Neural cell (in vitro differentiated cells): ENCODE measurements around the gene KCTD19. TPM values are rescaled to one million over a fixed set of nuclear protein-coding genes. Genes with fewer than 3 reads are reported as not detected.
A peak's percentile ranks its signal among the peaks of the same experiment; 100 is the strongest.

Experiments
- H2AFZ ChIP-seq: fragments of 200-600, 300-800 bp; sonication (generic), shearing (Covaris generic); 2 replicates; pipeline ENCODE4 v1.6.0; 2014; ENCODE audit warnings: low read depth, mild to moderate bottlenecking, antibody characterized with exemption, low read length, moderate library complexity
- H3F3A ChIP-seq: fragments of 200-600 bp; shearing (Covaris generic); 2 replicates; pipeline ENCODE4 v1.6.1; 2016; ENCODE audit warnings: mild to moderate bottlenecking, moderate library complexity, mixed read lengths, antibody characterized with exemption, low read length; ENCODE audit not compliant: insufficient read depth, poor library complexity, severe bottlenecking
- H3K27ac ChIP-seq: fragments of 200-600, 300-800 bp; sonication (generic), shearing (Covaris generic); 2 replicates; pipeline ENCODE4 v1.5.1; 2014; ENCODE audit warnings: mild to moderate bottlenecking, low read length, moderate library complexity
- H3K27me3 ChIP-seq: fragments of 300-800, 200-600 bp; sonication (generic), shearing (Covaris generic); 2 replicates; pipeline ENCODE4 v1.6.0; 2014; ENCODE audit warnings: mild to moderate bottlenecking, low read depth, low read length, moderate library complexity; ENCODE audit not compliant: insufficient read depth
- H3K36me3 ChIP-seq: fragments of 300-800, 200-600 bp; sonication (generic), shearing (Covaris generic); 2 replicates; pipeline ENCODE4 v1.5.1; 2014; ENCODE audit warnings: mild to moderate bottlenecking, antibody characterized with exemption, low read length, moderate library complexity; ENCODE audit not compliant: insufficient read depth
- H3K4me2 ChIP-seq: fragments of 300-800, 200-600 bp; sonication (generic), shearing (Covaris generic); 2 replicates; pipeline ENCODE4 v1.6.0; 2014; ENCODE audit warnings: mild to moderate bottlenecking, low read length
- H3K4me3 ChIP-seq: fragments of 300-800, 200-600 bp; sonication (generic), shearing (Covaris generic); 2 replicates; pipeline ENCODE4 v1.5.1; 2014; ENCODE audit warnings: mild to moderate bottlenecking, low read length, moderate library complexity
- H3K79me2 ChIP-seq: fragments of 200-600 bp; shearing (Covaris generic); replicated peaks from 2 replicates; pipeline ENCODE4 v1.6.0; 2014; ENCODE audit warnings: mild to moderate bottlenecking, low read length, moderate library complexity; ENCODE audit not compliant: insufficient read depth
- H3K9ac ChIP-seq: fragments of 300-800, 200-600 bp; sonication (generic), shearing (Covaris generic); 2 replicates; pipeline ENCODE4 v1.6.1; 2016; ENCODE audit warnings: mild to moderate bottlenecking, low read length, mixed read lengths
- H3K9me2 ChIP-seq: fragments of 200-600 bp; shearing (Covaris generic); 2 replicates; pipeline ENCODE4 v1.6.1; 2016; ENCODE audit warnings: mild to moderate bottlenecking, low read length, mixed read lengths; ENCODE audit not compliant: insufficient read depth
- H3K9me3 ChIP-seq: fragments of 200-600, 300-800 bp; sonication (generic), shearing (Covaris generic); 2 replicates; pipeline ENCODE4 v1.6.1; 2016; ENCODE audit warnings: mild to moderate bottlenecking, mixed run types, low read length, moderate library complexity, mixed read lengths
- H4K20me1 ChIP-seq: fragments of 200-600 bp; shearing (Covaris generic); 2 replicates; pipeline ENCODE4 v1.6.1; 2016; ENCODE audit warnings: mild to moderate bottlenecking, mixed run types; ENCODE audit not compliant: insufficient read depth
- CTCF ChIP-seq: fragments of 450-650 bp; IDR thresholded peaks from 2 replicates; pipeline ENCODE4 v1.5.1; 2014; ENCODE audit warnings: antibody characterized with exemption, mild to moderate bottlenecking, moderate library complexity; ENCODE audit not compliant: poor library complexity, severe bottlenecking
- EP300 ChIP-seq: fragments of 450-650 bp; conservative IDR thresholded peaks from 2 replicates; pipeline ENCODE4 v1.6.1; 2014; ENCODE audit warnings: antibody characterized with exemption, mild to moderate bottlenecking, moderate library complexity; ENCODE audit not compliant: poor library complexity, severe bottlenecking
- EZH2 ChIP-seq: fragments of 200-600, 300-800 bp; shearing (Covaris generic), sonication (generic); IDR thresholded peaks from 2 replicates; pipeline ENCODE4 v1.6.1; 2014; ENCODE audit warnings: antibody characterized with exemption, low read length, borderline replicate concordance, mild to moderate bottlenecking; ENCODE audit not compliant: insufficient read depth, poor library complexity, severe bottlenecking
- MXI1 ChIP-seq: fragments of 450-650 bp; conservative IDR thresholded peaks from 2 replicates; pipeline ENCODE4 v1.6.1; 2014; ENCODE audit warnings: antibody characterized with exemption, mild to moderate bottlenecking; ENCODE audit not compliant: poor library complexity, severe bottlenecking
- POLR2AphosphoS5 ChIP-seq: IDR thresholded peaks from 2 replicates; pipeline ENCODE4 v1.6.1; 2012
- RAD21 ChIP-seq: fragments of 450-650 bp; conservative IDR thresholded peaks from 2 replicates; pipeline ENCODE4 v1.6.1; 2014; ENCODE audit warnings: antibody characterized with exemption, mild to moderate bottlenecking, moderate library complexity
- REST ChIP-seq: IDR thresholded peaks from 2 replicates; pipeline ENCODE4 v1.6.1; 2012; ENCODE audit warnings: borderline replicate concordance
- SMC3 ChIP-seq: fragments of 450-650 bp; conservative IDR thresholded peaks from 2 replicates; pipeline ENCODE4 v1.6.1; 2014; ENCODE audit warnings: antibody characterized with exemption, mild to moderate bottlenecking, moderate library complexity; ENCODE audit not compliant: poor library complexity
- TAF1 ChIP-seq: IDR thresholded peaks from 2 replicates; pipeline ENCODE4 v1.6.1; 2012; ENCODE audit warnings: low read depth
- polyA plus RNA-seq: library from polyadenylated mRNA; depleted of rRNA; stranded (reverse); fragments of >200 nt; gene quantifications from 2 replicates; pipeline ENCODE4 v1.2.3, GENCODE V29; 2014

Gene KCTD19
- polyA plus RNA-seq, 1 donor from 2014 or later: 0.45 TPM

- Histone ChIP-seq H2AFZ (no peak overlapping the region), H3F3A (no peaks in the 10 kb centered on the region), H3K36me3 (no peaks in the 10 kb centered on the region), H3K4me3 (peak overlapping the region; percentile 70), H4K20me1 (no peaks in the 10 kb centered on the region), H3K9me2 (no peaks in the 10 kb centered on the region), H3K4me2 (peak overlapping the region; percentile 73), H3K79me2 (no peaks in the 10 kb centered on the region), H3K9me3 (no peaks in the 10 kb centered on the region), H3K27me3 (peaks cover 49% of the 10 kb centered on the region), H3K9ac (peak overlapping the region; percentile 59), H3K27ac (no peak overlapping the region)
- TF ChIP-seq CTCF (no peak), EP300 (no peak), MXI1 (no peak), EZH2 (no peak), SMC3 (no peak), TAF1 (no peak), POLR2AphosphoS5 (no peak), RAD21 (no peak), REST (no peak)
Observed at GRCh38 chr16:67248073-67248400, 78.5 kb downstream of the KCTD19 start.

GRCh38 chr16:67247192-67248072, 79.1 kb downstream of the KCTD19 start, which contains the start of gene FHOD1:
TSS of gene FHOD1 (minus strand) at chr16:67247481. CDS start at chr16:67247410, 71 bp downstream.
- Histone ChIP-seq H3K9me2 (no peaks in the 10 kb centered on the region), H3K79me2 (no peaks in the 10 kb centered on the region), H4K20me1 (no peaks in the 10 kb centered on the region), H3K27ac (no peak within 1 kb of the TSS), H3K27me3 (peaks cover 49% of the 10 kb centered on the region), H3K9ac (peak within 1 kb of the TSS; percentile 59), H3K4me2 (peak within 1 kb of the TSS; percentile 73), H3K4me3 (peak within 1 kb of the TSS; percentile 70), H3K9me3 (no peaks in the 10 kb centered on the region), H3F3A (no peaks in the 10 kb centered on the region), H3K36me3 (no peaks in the 10 kb centered on the region), H2AFZ (no peak within 1 kb of the TSS)
- TF ChIP-seq CTCF: peak; percentile 18
- no peak for TF ChIP-seq POLR2AphosphoS5
- TF ChIP-seq TAF1: no peak
